GM21360 (cell line): ENCODE measurements around the gene ANKRD39.
"Not testable (repeated sequence)": the region's sequence is repeated elsewhere in the genome, so short reads cannot be mapped to it uniquely, and the experiment has no call there.

Experiments
- ATAC-seq: cut with Tn5 transposase; IDR thresholded peaks from one replicate; pipeline ENCODE4 v1.9.1; 2021; ENCODE audit warnings: mild to moderate bottlenecking, moderate library complexity; ENCODE audit not compliant: unreplicated experiment

Gene ANKRD39

GRCh38 chr2:96873651-96874096 is 15.9 kb upstream of the ANKRD39 start:
- no peak for ATAC-seq

DNA sequence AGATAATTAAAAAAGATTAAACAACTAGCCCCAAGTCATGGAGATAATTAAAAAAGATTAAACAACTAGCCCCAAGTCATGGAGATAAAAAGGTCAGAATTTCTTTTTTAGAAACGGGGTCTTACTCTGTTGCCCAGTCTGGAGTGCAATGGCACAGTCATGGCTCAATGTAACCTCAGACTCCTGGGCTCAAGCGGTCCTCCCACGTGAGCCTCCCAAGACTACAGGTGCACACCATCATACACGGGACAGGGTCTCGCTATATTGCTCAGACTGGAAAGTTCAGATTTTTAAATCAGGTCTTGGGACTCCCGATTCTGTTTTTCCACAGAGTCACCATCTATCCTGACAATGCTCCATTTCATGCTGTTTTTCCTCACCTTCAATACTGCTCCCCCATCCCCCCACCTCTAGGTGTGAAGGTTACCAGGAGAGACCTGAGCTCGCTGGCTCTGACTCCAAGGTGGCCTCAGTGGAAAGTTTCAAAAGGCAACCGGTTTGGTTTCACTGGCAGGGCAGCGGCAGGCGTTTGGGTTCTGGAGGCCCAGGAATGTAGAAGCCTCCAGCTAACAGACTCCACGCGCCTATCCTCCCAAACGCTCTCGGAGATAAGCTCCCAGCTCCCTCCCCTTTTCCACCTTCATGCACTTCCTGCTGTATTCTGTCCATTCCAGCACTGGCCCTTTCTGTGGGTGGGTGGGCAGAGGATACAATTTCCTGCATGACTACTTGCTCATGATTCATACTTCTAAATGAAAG is 15.0 kb upstream of the ANKRD39 start:
- no peak for ATAC-seq

DNA sequence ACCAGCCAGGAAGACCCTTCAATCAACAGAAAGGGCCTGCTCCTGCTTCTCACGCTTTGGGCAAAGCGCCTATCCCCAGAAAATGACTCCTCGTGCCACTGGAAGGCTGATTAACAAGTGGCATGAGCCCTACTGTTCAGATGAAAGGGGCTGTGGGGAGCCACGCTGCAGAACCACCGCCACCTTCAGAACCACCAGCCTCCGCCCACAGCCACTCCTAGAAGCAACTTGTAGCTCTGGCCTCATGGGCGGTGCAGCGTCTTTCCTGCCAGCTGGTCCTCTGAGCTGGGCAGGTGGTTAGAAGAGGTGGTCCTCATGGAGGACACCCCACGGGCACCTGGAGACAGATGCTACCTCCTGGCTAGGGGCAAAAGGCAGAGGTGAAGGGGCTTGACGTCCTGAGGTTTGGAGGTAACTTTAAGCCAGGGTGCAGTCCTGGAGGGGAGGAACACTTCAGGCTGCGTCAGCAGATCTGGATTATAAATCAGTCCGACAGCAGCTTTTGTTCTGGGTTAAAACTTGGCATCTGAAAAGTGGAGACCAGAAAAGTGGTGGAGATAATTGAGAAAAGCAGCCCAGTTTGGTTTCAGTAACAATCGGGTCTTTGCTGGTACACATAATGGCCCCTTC is 12.9 kb upstream of the ANKRD39 start:
- ATAC-seq: no peak

GRCh38 chr2:96869822-96870625 is 12.2 kb upstream of the ANKRD39 start, which contains the start of gene SEMA4C:
TSS of gene SEMA4C (minus strand) at chr2:96870080. CDS start at chr2:96867886, 2,194 bp downstream.
- no peak for ATAC-seq

GRCh38 chr2:96869281-96869821 is 11.5 kb upstream of the ANKRD39 start:
- ATAC-seq: no peak

DNA sequence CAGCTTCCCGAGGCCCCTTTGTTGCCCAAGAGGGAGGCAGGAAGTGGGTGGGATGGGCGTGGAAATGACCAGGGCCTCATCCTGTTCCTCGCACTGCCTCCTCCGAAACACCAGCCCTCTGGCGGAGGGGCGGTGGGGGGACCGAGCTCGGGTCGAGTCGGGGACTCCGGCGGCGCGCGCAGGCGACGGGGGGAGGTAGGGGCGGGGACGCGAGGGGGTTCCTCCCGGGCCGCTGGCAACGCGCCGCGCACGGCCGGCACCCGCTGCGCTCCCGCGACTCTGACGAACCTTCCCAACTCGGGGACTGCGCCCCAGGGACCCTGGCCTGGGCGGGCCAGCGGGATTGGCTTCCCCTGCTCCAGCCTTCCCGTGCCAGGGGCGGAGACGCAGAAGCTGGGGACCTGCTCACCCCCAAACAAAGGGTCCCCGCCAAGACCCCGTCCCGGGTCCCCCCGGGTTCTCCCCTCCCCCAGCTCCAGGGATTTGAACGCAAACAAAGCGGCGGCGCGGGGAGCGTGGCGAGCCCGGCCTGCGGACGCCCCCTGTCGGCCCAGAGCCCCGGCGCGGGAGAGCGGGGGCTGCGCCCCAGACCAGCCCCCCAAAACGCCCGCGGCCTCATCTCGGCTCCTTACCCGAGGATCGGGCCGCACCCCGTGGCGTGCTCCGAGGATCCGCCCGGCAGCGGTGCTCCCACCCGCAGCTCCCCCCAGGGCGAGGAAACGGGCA is 10.9 kb upstream of the ANKRD39 start:
- no peak for ATAC-seq

GRCh38 chr2:96867756-96868554 is 10.1 kb upstream of the ANKRD39 start:
- ATAC-seq: no peak

GRCh38 chr2:96866986-96867755 is 9.4 kb upstream of the ANKRD39 start:
- no peak for ATAC-seq

- no peak for ATAC-seq
Measured at GRCh38 chr2:96866586-96866985, 8.8 kb upstream of the ANKRD39 start.

DNA sequence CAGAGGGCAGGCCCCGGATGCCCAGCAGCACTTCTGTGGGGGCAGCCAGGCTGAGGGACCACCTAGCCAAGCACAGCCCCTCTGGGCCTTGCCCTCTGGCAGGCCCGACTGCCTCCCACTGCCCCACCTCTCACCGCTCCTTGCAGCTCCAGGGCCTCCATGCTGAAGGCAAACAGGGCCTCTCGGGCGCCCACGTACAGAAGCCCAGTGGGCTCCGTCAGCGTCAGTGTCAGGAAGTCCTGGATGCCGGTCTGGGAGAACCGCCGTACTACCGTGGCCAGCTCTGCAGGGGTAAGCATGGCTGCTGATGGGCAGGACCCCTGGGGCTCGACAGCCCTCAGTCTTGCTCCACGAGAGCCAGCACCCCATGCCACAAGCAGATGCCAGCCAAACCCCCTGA is 8.3 kb upstream of the ANKRD39 start:
- ATAC-seq: no peak

DNA sequence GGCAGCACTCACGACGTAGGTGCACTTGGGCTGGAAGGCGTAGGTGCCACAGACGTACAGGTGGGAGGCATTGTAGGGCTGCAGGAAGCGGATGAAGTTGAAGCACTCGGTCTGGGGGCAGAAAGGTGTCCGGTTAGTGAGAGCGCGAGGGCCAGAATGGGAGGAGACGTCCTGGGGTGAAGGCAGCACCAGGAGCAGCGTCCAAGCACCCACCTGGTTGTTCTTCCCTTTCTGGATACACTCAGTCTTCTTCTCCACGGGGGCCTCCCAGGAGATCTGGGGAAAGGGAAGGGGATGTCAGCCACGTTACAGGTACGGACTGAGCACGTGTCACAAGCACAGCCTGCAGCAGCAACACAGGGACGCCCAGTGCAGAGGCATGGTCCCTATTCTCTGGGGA is 7.8 kb upstream of the ANKRD39 start:
- ATAC-seq: no peak

DNA sequence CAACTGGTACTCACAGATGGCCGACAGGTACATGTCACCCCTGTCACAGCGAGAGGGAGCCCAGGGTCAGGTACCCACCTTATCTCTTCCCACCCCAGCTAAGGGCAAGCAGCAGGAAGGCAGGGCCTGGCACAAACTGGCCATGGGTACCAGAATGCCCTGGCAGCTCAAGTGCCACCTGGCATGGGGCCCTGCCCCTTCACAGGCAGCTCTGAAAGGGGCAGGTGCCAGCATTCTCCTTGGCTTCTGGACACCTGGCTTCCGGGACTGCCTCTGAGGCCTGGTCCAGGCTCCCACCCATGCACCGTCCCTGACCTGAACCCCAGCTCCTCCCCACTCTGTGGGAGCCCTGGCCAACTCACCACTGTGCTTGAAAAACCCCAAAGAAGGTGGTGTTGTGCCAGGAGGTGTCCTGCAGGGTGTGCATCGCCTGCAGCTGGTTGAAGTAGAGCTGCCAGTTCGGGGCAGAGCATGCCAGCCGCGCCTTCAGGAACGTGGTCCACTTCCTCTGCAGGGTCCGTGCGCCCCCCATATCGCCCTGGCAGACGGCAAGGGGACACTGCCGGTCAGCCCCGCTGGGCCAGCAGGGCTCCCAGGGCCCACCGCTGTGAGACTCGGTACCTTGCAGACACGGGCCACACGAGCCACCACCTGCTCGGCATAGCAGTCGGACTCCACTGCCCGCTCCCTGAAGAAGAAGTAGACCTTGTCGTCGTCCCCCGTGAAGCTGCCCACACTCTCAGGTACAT is 6.7 kb upstream of the ANKRD39 start:
- ATAC-seq: no peak

DNA sequence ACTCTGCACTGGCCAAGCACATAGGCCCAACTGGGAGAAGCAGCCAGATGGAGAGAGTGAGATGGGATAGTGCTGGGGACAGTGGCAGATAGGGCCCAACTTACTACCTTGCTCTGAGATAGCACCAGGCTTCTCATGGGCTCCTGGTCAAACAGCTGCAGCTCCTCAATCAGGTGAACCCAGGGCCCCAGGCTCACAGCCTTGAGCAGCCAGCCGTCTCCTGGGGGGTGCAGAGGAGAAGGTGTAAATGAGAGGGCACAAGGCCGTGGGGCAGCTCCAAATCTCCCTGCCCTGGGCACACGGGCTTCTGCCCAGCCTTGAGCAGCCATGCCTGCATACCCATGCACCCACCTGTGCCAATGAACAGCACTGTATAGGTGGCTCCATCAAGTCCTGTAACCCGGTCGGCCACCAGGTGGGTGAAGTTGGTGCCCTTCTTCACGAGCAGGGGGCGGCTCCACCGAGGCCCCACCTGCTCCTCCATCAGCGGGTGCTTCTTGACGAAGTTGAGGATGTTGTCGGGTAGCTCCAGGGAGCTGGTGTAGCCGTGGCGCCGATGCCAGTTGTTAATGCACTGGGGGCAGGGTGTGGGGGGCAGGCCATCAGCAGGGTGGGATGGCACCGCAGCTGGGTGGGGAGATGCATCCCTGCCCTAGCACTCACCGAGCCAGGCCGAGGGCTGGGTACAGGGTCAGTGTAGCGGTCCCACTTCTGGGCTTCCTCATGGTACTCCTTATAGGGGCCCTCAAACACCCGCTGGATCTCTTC is 5.9 kb upstream of the ANKRD39 start:
- no peak for ATAC-seq

GRCh38 chr2:96863056-96863455 is 5.2 kb upstream of the ANKRD39 start:
- not testable (repeated sequence) for ATAC-seq

GRCh38 chr2:96861074-96861473 is 3.3 kb upstream of the ANKRD39 start:
- ATAC-seq: no peak

DNA sequence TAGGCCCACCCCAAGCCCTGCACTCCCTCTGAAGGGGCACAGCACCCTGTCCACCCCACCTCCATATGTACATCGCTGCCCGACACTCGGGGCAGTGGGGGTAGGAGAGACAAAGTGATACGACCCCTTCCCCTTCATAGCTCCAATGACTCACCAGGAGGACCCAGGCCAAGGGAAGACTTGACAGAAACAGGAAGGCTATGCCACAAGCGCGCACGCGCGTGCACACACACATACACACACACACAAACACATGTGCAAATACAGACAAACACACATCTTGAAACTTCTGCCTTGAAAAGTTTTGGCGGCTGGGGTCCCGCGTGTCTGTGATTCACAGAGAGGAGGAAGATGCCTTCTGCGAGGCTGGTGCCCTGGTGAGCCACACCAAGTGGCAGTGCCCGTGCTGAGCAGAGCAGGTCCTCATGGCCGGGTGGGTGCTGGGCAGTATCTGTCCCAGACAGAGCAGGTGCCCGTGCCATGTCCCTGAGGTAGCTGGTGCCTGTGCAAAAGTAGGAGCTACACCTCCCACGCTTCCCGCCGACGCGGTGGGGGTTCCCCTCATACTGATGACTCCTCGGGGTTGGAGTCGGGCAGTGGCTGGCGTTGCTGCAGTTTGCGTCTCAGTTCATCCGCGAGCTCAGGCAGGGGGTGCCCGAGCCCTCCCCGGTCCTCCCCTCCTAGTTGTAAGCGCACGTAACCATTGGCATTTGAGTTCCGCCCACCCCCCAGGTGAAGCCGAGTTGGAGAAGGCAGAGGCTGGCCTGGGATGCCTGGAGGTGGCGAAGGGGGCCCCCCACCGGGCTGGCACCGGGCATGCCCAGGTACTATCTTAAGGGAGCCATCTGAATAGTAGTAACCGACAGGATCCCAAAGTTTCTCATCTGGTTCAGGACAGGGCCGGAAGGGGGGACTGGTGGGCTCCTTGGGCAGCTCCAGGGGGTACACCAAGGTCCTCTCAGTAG is 2.5 kb upstream of the ANKRD39 start:
- no peak for ATAC-seq

DNA sequence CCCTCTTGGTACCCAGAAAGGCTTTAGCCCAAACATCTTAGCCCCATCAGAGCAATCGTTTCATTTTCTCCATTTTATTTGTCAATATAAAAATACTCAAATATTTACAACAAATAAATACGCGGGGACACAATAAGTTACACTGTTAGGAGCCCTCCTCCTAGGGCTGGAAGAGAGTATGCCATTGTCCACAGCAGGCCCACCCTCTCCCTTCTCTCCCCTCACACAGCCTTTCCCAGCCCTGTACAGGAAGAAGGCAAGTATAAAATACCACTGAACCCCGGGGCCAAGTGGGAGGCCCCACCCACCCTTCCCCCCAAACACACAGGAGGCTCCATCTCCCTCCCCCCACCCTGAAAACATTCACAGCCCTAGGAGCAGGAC is 1.9 kb upstream of the ANKRD39 start:
- no peak for ATAC-seq
